Transverse colon (tissue), 4 donors: ENCODE results near the gene C19orf25.

Source experiments
- CTCF ChIP-seq, 5 experiments: fragments of 200-600 bp in 3 of 5; fragments of 450-650 bp in 2 of 5; sonication (generic) in 3 of 5; IDR thresholded peaks; 1 replicate in 2 of 5; 2 replicates in 3 of 5; pipeline ENCODE4 v1.5.1; 2016 to 2017; ENCODE audit warnings: antibody characterized with exemption in 5 of 5, inconsistent platforms in 3 of 5, mild to moderate bottlenecking in 2 of 5, moderate library complexity in 1 of 5
- EP300 ChIP-seq: sonication (generic); formaldehyde crosslinking; IDR thresholded peaks from one replicate; pipeline ENCODE4 v1.6.1; 2017; ENCODE audit warnings: antibody characterized with exemption, low read depth
- POLR2A ChIP-seq: fragments of 450-650 bp; IDR thresholded peaks from one replicate; pipeline ENCODE4 v1.6.1; 2016; ENCODE audit warnings: antibody characterized with exemption, mild to moderate bottlenecking, moderate library complexity
- POLR2AphosphoS5 ChIP-seq, 3 donors: sonication (generic); formaldehyde crosslinking; IDR thresholded peaks; one replicate each; pipeline ENCODE4 v1.6.1; 2016; ENCODE audit warnings: antibody characterized with exemption in 3 of 3

GRCh38 chr19:1455002-1455335 lies 24.0 kb downstream of the C19orf25 start:
- TF ChIP-seq POLR2A (no peak), CTCF (IDR thresholded peaks at IDR 0.05) (no peak), EP300 (no peak), POLR2AphosphoS5 (IDR thresholded peaks at IDR 0.05) (no peak)
